GM15510 (cell line): ENCODE measurements around the gene RELN.

Experiments
- POLR2A ChIP-seq: IDR thresholded peaks from 3 replicates; pipeline ENCODE4 v1.6.1; 2011; ENCODE audit warnings: borderline replicate concordance; ENCODE audit not compliant: insufficient read length; ENCODE audit errors: extremely low read depth

RELN gene

DNA sequence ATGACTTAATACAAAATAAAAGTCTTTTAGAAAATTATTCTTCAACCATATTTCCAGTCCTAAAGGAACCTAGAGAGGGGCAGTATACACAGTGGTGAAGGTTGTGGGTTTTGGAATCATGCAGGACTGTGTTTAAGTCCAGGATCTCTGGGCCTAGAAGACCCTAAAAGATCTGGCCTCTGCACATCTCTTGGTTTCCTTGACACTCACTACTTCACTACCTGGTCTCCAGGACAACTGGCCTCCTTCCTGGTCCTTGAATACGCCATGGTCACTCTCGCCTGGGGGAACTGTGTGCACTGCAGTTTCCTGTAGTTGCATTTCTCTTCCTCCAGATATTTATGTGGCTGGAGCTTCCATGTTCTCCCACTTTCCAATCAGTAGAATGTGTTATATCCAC lies 360.7 kb downstream of the RELN start:
- no peak for TF ChIP-seq POLR2A

DNA sequence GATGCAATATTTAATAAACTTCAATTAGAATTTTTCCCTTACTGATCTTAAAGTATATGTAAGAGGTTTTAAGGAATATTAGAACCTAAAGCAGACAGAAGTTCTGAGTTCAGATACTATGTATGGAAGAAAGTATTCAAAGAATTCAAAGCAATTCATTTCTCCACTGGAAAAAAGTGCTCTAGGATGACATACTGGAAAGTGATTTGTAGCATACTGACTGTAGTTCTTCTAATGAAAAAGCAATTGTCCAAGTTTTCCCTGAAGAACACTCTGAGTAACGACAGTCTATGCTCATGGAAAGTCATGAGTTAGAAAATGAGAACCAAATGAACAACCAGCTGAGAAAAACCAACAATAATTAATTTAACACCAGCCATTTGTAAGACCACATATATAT lies 362.7 kb downstream of the RELN start:
- no peak for TF ChIP-seq POLR2A

DNA sequence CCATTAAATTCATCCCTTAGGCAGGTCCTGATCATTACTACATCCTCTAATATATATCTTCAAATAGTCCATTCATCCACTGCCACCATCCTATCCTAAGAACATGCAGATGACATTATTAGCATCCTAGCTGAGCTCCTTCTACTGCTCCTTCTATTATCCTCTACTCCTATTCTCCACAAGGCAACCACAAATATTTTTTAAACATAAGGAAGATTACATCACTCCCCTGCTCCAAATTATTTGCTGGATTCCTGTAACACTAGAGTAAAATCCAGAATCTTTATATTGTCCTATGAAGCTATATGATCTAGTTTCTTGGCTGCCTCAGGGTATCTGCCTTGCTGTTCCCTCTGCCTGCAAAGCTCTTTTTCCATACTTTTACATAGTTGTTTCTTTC lies 367.2 kb downstream of the RELN start:
- TF ChIP-seq POLR2A, result no peak

DNA sequence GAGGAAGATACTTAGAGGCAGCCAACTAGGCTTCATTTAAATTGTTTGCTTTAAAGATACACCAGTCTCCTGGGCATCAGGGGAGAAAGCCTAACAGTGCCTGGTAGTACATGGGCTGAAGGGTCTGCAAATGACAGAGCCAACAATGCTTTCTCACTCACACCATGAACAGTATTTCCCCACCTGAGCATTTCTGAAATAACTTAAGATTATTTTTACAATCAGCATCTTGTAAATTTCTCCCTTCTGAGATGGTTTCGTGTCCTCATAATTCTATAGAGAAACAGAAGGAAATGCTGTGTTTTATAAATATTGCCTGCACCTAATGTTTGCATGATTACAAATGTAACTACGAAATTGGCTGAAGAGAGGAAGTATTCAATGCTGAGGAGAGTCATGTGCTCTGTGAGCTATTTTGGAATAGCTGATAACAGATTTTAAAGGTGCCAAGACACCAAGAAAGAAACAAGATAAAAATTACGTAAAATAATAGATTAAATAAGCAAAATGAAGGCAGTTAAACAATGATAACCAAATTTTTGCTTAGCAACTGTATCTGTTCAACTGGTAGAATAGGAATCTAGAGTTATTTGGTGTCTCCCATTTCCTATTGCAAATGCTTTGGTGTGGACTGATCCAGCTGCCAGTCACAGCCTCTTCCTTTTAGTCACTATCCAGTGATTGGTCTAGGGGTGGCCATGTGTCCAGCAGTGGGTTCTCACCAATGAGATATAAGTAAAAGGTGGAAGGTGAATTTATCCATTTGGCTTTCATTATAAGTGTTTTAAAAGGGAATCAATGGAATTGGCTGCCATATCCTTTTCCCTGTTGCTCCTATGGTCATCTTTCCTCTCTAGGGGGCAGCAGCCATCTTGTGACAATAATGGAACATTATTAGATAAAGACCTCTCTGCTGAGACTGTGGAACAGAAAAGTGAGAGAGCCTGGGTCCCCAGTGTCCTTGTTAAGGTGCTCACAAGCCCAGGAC lies 375.5 kb downstream of the RELN start:
- no peak for TF ChIP-seq POLR2A

DNA sequence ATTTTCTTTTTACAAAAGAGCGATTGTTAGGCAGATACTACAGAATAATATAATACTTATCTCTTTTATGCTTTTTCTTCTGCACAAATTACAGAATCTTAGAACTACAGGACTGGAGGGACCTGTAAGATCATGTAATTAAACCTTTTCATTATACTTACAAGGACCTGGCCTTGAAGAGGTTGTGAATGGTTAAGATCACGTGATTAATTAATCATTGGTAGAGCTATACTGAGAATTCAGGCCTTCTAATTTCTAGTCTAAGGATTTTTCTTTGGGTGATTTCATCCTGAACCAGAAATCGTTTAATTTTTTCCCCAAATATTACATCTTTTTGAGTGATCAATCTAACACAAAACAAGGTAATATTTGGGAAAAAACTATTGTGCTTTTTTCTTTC lies 379.7 kb downstream of the RELN start:
- TF ChIP-seq POLR2A, result no peak

DNA sequence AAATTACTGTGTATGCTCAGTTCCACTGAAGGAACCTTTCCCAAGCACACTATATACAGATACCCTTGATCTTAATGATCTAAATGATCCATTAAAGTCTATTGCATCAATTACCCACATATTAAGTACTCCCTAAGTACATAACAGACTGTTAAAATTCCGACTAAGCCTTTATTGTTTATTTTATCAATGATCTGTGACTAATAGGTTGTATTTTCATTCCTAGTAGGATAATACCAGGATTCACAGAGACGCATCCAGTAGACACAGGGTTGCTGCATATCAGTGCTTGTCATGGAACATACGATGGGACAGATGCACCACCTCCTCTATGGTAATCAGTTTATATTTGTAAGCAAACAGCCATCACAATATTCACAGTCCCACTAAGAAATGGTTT lies 383.8 kb downstream of the RELN start:
- no peak for TF ChIP-seq POLR2A

DNA sequence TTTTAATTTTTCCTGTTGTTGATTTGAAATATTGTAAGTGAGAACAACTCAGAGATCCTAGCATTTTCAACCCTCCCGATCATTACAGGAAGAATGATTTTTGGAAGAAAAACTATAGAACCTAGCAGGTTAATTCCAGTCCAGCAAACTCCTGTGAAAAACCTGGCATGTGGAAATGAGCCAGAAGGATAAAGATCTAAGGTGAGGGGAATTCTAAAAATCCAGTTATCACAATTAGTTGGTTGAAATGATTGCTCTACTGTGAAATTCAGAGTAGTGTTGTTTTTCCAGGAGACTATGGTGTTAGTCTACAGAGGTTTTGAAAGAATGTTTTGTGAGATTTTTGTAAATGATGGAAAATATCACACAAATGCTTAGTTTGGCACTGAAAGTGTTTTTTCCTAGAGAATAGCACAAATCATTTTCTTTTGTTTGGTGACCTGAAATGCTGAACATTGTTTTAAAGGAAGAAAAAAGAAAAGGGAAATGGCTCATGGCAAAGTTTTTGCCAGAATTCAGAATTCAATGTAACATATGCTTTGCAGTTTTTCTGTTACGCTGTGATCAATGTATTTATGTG lies 391.0 kb downstream of the RELN start:
- no peak for TF ChIP-seq POLR2A

DNA sequence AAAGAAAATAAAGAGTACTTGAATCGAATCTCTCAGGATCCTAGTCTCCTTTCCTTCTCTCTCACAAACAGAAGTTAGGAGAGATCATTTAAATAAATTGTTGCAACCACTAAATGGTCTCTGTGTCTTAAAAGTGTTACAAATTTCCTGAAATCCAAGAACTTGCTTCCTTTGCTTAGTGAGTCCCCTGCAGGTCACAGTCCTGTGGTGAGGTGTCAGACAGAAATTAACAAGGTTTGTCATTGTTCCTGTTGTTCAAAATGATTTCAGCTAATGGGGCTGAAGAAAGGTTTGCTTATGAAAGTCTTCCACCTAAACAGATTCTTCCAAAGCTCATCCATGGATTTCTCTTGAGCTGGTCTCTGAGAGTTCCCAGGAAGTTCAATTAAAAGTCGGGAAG lies 391.9 kb downstream of the RELN start:
- no peak for TF ChIP-seq POLR2A

DNA sequence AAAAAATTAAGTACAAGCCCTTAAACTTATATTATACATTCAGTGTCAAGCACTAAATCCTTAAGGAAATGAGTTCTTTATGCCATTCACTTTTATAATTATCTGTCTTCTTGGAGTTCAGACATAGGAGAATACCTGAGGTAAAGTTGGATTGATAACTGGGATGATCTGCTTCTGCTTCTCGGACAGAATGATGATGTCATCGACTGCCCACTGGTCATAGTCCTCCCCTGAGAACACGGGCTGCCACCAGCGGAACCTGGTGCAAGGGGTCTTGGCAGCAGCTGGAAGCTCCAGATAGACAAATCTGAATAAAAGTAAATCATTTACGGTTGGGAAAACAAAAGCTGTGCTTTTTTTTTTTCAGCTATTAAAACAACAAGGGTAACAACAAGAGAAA lies 395.3 kb downstream of the RELN start:
- TF ChIP-seq POLR2A, result no peak

DNA sequence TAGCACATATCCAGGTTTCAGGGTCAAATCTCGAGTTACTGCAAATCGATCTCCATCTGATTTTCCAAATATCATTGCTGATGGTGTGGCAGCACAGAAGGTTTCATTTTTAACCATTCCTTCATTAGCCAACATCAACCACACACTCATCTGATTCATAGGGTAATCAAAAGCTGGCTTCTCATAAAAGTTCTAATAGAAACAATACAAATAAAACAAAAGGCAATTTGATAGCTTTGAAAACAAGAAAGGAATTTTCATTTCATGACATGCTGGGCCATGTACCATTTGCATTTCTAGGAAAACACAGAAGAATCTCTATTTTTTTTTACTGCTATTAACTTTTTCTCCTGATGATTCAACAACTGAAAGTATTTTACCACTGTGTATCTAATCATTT lies 395.8 kb downstream of the RELN start:
- no peak for TF ChIP-seq POLR2A

DNA sequence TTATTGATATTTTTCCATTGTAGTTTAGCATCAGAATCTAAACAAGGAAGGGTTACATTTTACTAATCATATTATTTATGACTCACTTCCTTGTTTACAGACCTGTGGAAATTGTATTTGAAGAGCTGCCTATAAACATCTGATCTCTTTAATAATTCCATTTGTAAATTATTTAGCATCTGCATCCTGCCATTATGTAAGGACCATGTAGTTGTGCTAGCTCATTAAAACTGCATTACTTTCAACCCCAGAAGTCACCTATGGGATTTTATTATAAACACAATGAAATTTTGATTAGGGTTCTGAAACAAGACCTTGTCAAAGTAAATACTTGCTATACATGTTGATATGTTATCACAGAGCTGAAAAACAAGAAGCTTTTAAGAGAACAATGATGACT lies 396.6 kb downstream of the RELN start:
- no peak for TF ChIP-seq POLR2A

DNA sequence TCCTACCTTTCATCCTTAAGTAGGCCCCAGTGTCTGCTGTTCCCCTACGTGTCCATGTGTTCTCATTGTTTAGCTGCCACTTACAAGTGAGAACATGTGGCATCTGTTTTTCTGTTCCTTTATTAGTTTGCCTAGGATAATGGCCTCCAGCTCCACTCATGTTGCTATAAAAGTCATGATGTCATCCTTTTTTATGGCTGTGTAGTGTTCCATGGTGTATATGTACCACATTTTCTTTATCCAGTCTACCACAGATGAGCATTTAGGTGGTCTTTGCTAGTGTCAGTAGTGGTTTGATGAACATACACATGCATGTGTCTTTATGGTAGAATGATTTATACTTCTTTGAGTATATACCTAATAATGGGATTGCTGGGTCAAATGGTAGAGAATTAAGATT lies 397.3 kb downstream of the RELN start:
- TF ChIP-seq POLR2A, result no peak

DNA sequence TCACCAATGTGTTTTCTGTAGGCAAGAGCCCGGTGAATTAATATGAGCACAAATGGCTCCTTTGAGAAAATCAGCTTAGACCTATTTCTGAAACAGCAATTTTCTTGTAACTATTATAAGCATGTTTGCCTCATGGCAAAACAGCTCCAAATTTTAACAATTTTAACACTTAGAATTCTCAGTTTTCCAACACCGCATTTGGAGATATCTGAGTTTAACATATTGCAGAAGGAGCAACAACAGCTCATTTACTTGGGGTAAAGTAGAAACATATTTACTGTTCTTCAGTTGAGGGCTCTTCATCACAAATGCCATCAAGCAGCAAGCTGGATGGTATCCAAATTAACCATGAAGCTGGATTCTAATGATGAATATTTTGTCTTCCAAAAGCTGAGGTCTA lies 409.4 kb downstream of the RELN start:
- no peak for TF ChIP-seq POLR2A

DNA sequence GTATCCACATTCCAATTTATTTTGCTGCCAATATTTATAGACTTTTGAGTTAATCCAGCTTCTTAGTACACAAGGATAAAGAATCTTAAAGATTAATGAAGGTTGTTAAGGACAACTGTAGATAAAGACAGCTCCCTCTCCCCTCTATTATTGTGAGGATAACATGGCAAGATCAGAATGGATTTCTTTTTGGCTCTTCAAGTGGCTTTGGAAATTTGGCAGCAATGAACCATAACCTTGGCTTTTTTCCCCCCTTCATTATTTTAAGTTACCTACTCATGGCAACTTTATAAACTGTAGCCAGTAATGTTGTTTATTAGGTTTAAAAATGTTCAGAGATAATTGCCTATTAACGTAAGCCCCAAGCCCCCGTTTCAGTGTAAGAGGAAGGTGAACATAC lies 412.4 kb downstream of the RELN start:
- no peak for TF ChIP-seq POLR2A

DNA sequence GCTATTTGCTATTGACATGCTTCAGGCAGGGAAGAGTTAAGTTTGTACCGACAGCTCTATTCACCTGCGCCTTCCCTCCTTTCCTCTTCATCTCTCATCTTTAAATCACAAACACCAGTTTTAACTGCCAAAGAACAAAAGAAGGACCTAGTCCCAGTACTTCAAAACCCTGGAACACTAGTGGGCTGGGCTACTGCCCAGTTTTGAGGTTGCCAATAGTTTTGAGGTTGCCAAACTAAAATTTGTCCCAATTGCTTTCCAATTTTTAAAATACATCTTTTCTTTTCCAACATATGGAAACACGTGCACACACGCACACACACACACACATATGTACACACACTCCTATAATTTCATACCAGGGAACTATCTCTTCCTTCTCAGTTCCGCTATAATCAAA lies 412.8 kb downstream of the RELN start:
- TF ChIP-seq POLR2A, result no peak

DNA sequence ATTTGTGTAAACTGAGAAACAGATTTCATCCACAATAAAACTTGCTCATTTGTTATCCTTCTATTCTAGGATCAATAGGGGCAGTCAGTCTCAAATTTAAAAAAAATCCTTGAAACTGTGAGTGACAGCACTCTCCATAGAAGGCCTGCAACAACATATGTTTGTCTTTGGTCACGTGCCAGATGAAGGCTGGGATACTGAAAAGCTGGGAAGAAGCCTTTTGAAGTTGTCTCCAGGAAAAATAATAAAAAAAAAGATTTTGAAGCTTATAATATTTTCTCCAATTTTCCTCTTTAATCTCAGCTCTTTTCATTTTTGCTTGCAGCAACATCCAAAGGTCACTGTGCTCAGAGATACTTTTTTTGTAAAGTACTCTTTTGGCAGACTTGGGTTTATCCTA lies 414.9 kb downstream of the RELN start:
- no peak for TF ChIP-seq POLR2A

DNA sequence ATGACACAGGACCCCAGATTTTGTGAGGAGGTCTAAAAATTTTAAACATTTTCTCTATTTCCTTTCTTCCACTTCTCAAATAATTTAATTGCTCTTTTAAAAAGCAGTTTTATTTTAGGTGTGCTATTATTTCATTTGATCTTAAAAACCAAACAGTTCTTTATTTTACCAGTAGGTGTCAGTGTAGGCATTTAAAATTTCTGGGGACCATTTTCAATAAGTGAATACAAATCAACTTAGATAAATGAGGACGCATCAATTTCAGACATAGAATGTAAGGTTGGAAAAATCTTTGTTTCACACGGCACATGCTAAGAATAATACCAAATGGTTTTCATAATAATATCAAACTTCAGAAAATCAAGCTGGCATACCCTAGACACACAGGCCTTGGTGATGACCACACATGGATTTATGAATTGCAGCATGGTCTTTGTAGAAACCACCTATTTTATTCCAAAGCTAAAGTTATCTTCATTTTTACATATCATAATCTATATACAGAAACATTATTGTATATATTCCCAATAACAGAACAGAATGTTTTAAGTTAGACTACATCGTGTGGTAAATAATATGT lies 415.9 kb downstream of the RELN start:
- TF ChIP-seq POLR2A, result no peak

DNA sequence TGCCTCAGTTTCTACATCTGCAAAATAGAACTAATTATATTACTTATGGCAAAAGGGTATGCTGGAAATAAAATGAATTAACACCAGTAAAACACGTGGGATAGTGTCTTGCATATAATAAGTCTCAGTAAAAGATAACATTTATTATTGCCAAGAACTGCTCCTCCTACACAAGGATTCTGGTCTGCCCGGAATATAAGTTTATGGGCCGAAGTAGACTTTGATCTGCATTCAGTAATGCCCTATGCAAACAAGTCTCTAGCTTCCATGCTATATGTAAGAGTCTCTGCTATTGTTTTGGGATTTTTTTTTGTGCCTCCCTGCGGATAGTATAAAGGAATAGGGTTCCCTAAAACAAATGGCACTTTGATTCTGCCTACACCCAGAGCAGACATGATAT lies 417.9 kb downstream of the RELN start:
- TF ChIP-seq POLR2A, result no peak
